ENCODE data around the gene CST3. TPM values are rescaled to one million over a fixed set of nuclear protein-coding genes. Genes with fewer than 3 reads are reported as not detected.

CST3 gene
- total RNA-seq, 1 donor from 2014 or later = not detected

DNA sequence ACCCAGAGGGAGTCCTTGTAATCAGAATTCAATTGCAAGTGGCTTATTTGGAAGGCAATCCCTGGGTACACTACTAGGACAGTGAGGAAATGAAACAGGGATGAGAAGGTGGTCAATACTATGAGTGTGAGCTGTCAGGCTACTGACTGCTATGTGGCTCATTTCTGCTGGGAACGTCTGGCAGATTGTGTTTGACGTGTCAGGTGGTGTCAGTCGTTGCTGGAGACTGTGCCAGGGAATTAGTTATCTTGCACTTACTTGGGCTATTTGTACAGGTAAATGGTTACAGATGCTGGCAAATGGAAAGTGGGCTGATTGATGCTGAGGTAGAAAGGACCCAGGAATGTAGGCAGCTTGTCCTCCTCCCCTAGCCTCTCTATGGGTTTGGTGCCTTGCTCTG, 33.7 kb upstream of the CST3 start:
- POLR2A ChIA-PET = no interaction called here
- intact Hi-C loops (cut with micrococcal nuclease) = no loop called here
- Mint-ChIP-seq H3K27ac (no peak overlapping the region), H3K36me3 (ENCODE audit: low read depth) (no peaks in the 10 kb centered on the region), H3K4me3 (no peak overlapping the region), H3K27me3 (no peaks in the 10 kb centered on the region), H3K9me3 (no peaks in the 10 kb centered on the region), H3K4me1 (no peaks in the 10 kb centered on the region)
- CTCF ChIA-PET = no interaction called here
- TF ChIP-seq, protein P1, sequence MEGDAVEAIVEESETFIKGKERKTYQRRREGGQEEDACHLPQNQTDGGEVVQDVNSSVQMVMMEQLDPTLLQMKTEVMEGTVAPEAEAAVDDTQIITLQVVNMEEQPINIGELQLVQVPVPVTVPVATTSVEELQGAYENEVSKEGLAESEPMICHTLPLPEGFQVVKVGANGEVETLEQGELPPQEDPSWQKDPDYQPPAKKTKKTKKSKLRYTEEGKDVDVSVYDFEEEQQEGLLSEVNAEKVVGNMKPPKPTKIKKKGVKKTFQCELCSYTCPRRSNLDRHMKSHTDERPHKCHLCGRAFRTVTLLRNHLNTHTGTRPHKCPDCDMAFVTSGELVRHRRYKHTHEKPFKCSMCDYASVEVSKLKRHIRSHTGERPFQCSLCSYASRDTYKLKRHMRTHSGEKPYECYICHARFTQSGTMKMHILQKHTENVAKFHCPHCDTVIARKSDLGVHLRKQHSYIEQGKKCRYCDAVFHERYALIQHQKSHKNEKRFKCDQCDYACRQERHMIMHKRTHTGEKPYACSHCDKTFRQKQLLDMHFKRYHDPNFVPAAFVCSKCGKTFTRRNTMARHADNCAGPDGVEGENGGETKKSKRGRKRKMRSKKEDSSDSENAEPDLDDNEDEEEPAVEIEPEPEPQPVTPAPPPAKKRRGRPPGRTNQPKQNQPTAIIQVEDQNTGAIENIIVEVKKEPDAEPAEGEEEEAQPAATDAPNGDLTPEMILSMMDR (IDR thresholded peaks at IDR 0.05) = no peak
- no peak for ATAC-seq (ENCODE audit: low read depth)
- no peak for DNase-seq

DNA sequence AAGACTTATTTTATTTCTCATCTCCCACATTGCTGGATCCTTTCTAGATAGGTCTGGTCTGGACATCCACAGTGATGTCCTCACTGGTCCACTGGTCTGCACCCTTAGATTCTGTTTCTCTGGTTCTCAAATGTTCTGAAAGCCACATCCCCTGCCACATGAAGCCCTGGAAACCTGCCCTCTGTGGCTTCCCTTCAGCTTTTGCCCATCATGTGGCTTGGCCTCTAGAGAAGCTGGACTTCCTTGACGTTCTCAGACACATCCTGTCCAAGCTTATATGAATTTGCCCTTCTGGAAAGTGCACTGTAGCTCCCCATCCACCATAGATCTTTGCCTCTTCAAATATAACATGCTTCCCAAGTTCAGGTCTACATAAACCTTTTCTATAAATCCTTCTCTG, 32.6 kb upstream of the CST3 start:
- no peaks in the 10 kb centered on the region for H3K36me3 Mint-ChIP-seq (ENCODE audit: low read depth)
- no peaks in the 10 kb centered on the region for H3K9me3 Mint-ChIP-seq
- no peak for DNase-seq
- intact Hi-C loops (cut with micrococcal nuclease) = no loop called here
- H3K4me1 Mint-ChIP-seq = no peaks in the 10 kb centered on the region
- no peaks in the 10 kb centered on the region for H3K27me3 Mint-ChIP-seq
- ATAC-seq (ENCODE audit: low read depth) = no peak
- H3K4me3 Mint-ChIP-seq = no peak overlapping the region
- TF ChIP-seq, protein P1 (IDR thresholded peaks at IDR 0.05) = no peak
- no peak overlapping the region for H3K27ac Mint-ChIP-seq
- CTCF ChIA-PET = no interaction called here
- POLR2A ChIA-PET = no interaction called here

DNA sequence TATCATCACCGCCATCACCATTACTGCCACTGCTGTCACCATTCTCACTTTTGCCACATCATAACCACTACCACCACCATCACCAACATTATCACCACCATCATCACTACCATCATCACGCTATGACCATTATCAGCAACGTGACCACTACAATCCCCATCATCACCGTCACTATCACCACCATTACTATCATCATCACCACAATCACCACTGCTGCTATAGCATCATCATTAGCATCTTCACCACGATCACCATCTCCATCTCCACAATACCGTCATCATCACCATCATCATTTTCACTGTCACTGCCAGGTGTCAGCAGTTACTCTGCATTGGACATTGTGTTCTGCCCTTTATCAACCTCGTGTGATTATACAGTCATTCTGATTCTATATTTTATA, 32.1 kb upstream of the CST3 start:
- Mint-ChIP-seq H3K36me3 (ENCODE audit: low read depth) (no peaks in the 10 kb centered on the region), H3K27ac (no peak overlapping the region), H3K27me3 (no peaks in the 10 kb centered on the region), H3K9me3 (no peaks in the 10 kb centered on the region), H3K4me1 (no peaks in the 10 kb centered on the region), H3K4me3 (no peak overlapping the region)
- CTCF ChIA-PET = no interaction called here
- intact Hi-C loops (cut with micrococcal nuclease) = no loop called here
- TF ChIP-seq, protein P1 (IDR thresholded peaks at IDR 0.05) = no peak
- POLR2A ChIA-PET = no interaction called here
- DNase-seq = no peak
- no peak for ATAC-seq (ENCODE audit: low read depth)

DNA sequence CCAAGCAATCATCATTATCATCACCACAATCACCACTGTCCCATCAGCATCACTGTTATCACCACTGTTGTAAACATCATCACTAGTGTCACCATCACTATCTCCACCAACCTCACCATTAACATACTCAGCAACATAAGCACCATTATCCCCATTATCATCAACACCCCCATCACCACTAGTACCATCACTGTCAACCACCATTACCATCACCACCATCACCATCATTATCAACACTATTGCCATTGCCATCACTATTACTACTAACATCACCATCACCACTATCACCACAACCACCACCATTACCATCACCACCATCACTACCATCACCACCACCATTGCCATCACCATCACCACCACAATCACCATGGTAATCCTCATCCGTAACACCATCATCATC, 31.6 kb upstream of the CST3 start:
- ATAC-seq (ENCODE audit: low read depth) (no peak), DNase-seq (no peak)
- Mint-ChIP-seq H3K4me1 (no peaks in the 10 kb centered on the region), H3K27me3 (no peaks in the 10 kb centered on the region), H3K27ac (no peak overlapping the region), H3K4me3 (no peak overlapping the region), H3K36me3 (ENCODE audit: low read depth) (no peaks in the 10 kb centered on the region), H3K9me3 (no peaks in the 10 kb centered on the region)
- TF ChIP-seq, protein P1 (IDR thresholded peaks at IDR 0.05) = no peak
- intact Hi-C loops (cut with micrococcal nuclease) = no loop called here
- CTCF ChIA-PET = interaction anchor here (0.8 kb wide), 1 partner anchor 13 kb away, joined by 3 read pairs; no protein-coding TSS in a partner anchor
- POLR2A ChIA-PET = no interaction called here

DNA sequence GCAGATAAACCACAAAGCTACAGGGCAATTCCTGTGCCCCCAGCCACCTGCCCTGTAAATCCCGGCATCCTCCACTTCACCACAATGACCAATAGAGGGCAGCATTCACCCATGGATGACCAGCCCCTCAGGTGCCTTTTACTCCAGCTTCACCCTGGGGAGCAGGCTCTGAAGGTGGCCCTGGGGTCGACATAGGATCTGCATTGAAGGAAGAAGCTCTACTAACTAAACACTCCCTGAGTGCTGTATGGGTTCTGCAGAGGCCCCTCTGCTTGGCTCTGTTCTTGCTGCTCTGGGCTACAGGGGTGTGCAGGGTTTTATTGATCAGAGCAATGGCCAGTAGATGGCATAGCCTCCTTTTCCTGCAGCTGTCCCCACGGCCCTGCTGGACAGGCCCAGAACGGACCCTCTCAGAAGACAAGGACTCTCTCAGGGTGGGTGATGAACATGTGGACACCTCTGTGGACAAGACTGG, 30.8 kb upstream of the CST3 start:
- CTCF ChIA-PET = interaction anchor here (0.8 kb wide), 1 partner anchor 14 kb away, joined by 3 read pairs; no protein-coding TSS in a partner anchor
- Mint-ChIP-seq H3K36me3 (ENCODE audit: low read depth) (no peaks in the 10 kb centered on the region), H3K4me3 (no peak overlapping the region), H3K27me3 (no peaks in the 10 kb centered on the region), H3K27ac (no peak overlapping the region), H3K9me3 (no peaks in the 10 kb centered on the region), H3K4me1 (no peaks in the 10 kb centered on the region)
- no peak for DNase-seq
- TF ChIP-seq, protein P1 (IDR thresholded peaks at IDR 0.05) = no peak
- intact Hi-C loops (cut with micrococcal nuclease) = no loop called here
- ATAC-seq (ENCODE audit: low read depth) = no peak
- POLR2A ChIA-PET = no interaction called here
